Caco-2 (cell line): ENCODE results near the gene SEMA4B. TPM values are rescaled to one million over a fixed set of nuclear protein-coding genes. Genes with fewer than 3 reads are reported as not detected.

Experiments
- BruUV-seq: library from RNA; stranded (reverse); fragments of 400-500 nt; replicated peaks from 2 replicates; lab custom pipeline; 2021; lab: Mats Ljungman, UMichigan
- CTCF ChIA-PET: fragments of 300-600 bp; sonication (Branson Sonifier 250); formaldehyde crosslinking; loops from one replicate; lab custom pipeline; 2022; ENCODE audit warnings: antibody characterized with exemption; lab: Charles Lee
- POLR2A ChIA-PET: fragments of 300-600 bp; sonication (Branson Sonifier 250); formaldehyde crosslinking; loops from one replicate; lab custom pipeline; 2022; ENCODE audit warnings: antibody characterized with exemption; lab: Charles Lee
- DNase-seq, 2 experiments: peaks; one replicate each; pipeline versions ENCODE4 v3.0.0 to v3.0.0-alpha.2; 2020 to 2022
- H3K27me3 ChIP-seq: replicated peaks from 2 replicates; pipeline ENCODE4 v1.6.0; 2011; ENCODE audit warnings: low read length; ENCODE audit not compliant: control insufficient read depth, insufficient read depth
- H3K36me3 ChIP-seq: 2 replicates; pipeline ENCODE4 v1.5.1; 2011; ENCODE audit warnings: low read length; ENCODE audit not compliant: control insufficient read depth, insufficient read depth
- H3K4me1 ChIP-seq: fragments of 250-450 bp; sonication (Bioruptor Pico); 2 replicates; pipeline ENCODE4 v1.5.1; 2020; ENCODE audit warnings: mild to moderate bottlenecking
- H3K4me3 ChIP-seq: 2 replicates; pipeline ENCODE4 v1.5.1; 2011; ENCODE audit warnings: low read depth, mild to moderate bottlenecking, control low read depth, low read length
- H3K9me3 ChIP-seq: fragments of 250-450 bp; sonication (Bioruptor Pico); 2 replicates; pipeline ENCODE4 v1.5.1; 2020; ENCODE audit warnings: mild to moderate bottlenecking, moderate library complexity
- H3K27ac Mint-ChIP-seq: one replicate; pipeline ENCODE4 v1.8.0; 2022; ENCODE audit warnings: mixed read lengths; ENCODE audit not compliant: unreplicated experiment
- H3K27me3 Mint-ChIP-seq: one replicate; pipeline ENCODE4 v1.8.0; 2022; ENCODE audit warnings: mixed read lengths; ENCODE audit not compliant: insufficient read depth, unreplicated experiment
- H3K36me3 Mint-ChIP-seq: one replicate; pipeline ENCODE4 v1.8.0; 2022; ENCODE audit warnings: mild to moderate bottlenecking, mixed read lengths; ENCODE audit not compliant: insufficient read depth, unreplicated experiment
- H3K4me1 Mint-ChIP-seq: one replicate; pipeline ENCODE4 v1.8.0; 2022; ENCODE audit warnings: low read depth, mixed read lengths; ENCODE audit not compliant: unreplicated experiment
- H3K4me3 Mint-ChIP-seq: one replicate; pipeline ENCODE4 v1.8.0; 2022; ENCODE audit warnings: mild to moderate bottlenecking, moderate library complexity, mixed read lengths; ENCODE audit not compliant: unreplicated experiment
- H3K9me3 Mint-ChIP-seq: one replicate; pipeline ENCODE4 v1.8.0; 2022; ENCODE audit warnings: mixed read lengths; ENCODE audit not compliant: unreplicated experiment
- intact Hi-C: fragments of 100-400 bp; cut with micrococcal nuclease; formaldehyde crosslinking; loops from one replicate; pipeline ENCODE4 v1.10.0; 2022; ENCODE audit not compliant: unreplicated experiment
- total RNA-seq: library from RNA; stranded (reverse); gene quantifications from 2 replicates; pipeline ENCODE4 v1.2.3, GENCODE V29; 2022
- TF ChIP-seq, protein P1 (sequence below), 2 experiments: fragments of 200-600 bp in 1 of 2; IDR thresholded peaks; 1 replicate in 1 of 2; 2 replicates in 1 of 2; pipeline versions ENCODE4 v1.5.1 to v1.8.0; 2011 to 2022; ENCODE audit warnings: antibody characterized with exemption in 1 of 2, control low read depth in 1 of 2, inconsistent platforms in 1 of 2, low read depth in 1 of 2, low read length in 1 of 2, mild to moderate bottlenecking in 1 of 2, moderate library complexity in 1 of 2; ENCODE audit not compliant: insufficient read depth in 1 of 2, severe bottlenecking in 1 of 2, unreplicated experiment in 1 of 2

SEMA4B gene
- total RNA-seq, 1 experiment from 2014 or later, result 13.9 TPM

DNA sequence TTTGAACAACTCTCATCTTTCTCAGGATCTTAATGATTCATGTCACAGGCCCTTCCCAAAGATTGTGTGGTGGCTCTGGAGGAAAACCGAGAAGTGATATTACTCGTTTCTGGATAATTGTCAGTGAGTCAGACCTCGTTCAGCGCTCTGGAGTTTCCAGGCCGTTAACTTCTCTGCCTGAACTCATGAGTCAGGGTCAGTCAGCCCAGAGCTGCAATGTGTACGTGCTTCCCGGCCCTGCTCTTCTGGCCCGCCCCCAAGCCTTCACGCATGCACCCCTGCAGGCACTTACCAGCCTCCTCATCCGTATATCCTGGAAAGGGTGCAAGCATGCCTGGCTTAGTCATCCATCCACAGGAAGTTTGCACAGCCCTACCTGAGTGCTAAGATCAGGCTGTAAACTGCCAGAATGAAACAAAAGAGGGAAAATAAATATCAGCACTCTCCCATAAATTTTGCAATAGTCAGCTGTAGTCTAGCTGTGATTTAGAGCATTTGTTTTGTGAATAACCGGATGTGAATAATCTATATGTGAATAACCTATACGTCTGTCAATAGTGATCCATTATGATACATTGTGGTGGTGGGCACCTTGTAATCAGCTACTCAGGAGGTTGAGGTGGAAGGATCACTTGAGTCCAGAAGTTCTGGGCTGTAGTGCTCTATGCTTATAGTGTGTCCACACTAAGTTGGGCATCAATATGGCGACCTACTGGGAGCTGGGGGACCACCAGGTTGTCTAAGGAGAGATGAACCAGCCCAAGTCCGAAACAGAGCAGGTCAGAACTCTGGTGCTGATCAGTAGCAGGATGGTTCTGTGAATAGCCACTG lies 35.3 kb upstream of the SEMA4B start:
- BruUV-seq, result no TSS peak
- intact Hi-C loops, result no loop called here
- H3K4me1 ChIP-seq, result peaks cover 21% of the 10 kb centered on the region; the same call in 1 of the 2 replicates
- no peak overlapping the region for H3K4me3 ChIP-seq
- Mint-ChIP-seq H3K4me1 (no peaks in the 10 kb centered on the region), H3K27me3 (no peaks in the 10 kb centered on the region), H3K9me3 (no peaks in the 10 kb centered on the region), H3K27ac (peak overlapping the region; percentile 39), H3K36me3 (no peaks in the 10 kb centered on the region), H3K4me3 (peak overlapping the region; percentile 56)
- H3K27me3 ChIP-seq, result no peaks in the 10 kb centered on the region
- CTCF ChIA-PET, result interaction anchor here (1.0 kb wide), 1 partner anchor 14 kb away, joined by 3 read pairs; no protein-coding TSS in a partner anchor
- no peaks in the 10 kb centered on the region for H3K36me3 ChIP-seq
- H3K9me3 ChIP-seq, result no peaks in the 10 kb centered on the region
- DNase-seq, result peak; percentile 56 to 83
- TF ChIP-seq, protein P1, sequence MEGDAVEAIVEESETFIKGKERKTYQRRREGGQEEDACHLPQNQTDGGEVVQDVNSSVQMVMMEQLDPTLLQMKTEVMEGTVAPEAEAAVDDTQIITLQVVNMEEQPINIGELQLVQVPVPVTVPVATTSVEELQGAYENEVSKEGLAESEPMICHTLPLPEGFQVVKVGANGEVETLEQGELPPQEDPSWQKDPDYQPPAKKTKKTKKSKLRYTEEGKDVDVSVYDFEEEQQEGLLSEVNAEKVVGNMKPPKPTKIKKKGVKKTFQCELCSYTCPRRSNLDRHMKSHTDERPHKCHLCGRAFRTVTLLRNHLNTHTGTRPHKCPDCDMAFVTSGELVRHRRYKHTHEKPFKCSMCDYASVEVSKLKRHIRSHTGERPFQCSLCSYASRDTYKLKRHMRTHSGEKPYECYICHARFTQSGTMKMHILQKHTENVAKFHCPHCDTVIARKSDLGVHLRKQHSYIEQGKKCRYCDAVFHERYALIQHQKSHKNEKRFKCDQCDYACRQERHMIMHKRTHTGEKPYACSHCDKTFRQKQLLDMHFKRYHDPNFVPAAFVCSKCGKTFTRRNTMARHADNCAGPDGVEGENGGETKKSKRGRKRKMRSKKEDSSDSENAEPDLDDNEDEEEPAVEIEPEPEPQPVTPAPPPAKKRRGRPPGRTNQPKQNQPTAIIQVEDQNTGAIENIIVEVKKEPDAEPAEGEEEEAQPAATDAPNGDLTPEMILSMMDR (IDR thresholded peaks at IDR 0.05; ENCODE audit: insufficient read depth in 1 of 2, low read depth in 1 of 2, low read length in 1 of 2, severe bottlenecking in 1 of 2, unreplicated experiment in 1 of 2), result no peak
- POLR2A ChIA-PET, result no interaction called here

DNA sequence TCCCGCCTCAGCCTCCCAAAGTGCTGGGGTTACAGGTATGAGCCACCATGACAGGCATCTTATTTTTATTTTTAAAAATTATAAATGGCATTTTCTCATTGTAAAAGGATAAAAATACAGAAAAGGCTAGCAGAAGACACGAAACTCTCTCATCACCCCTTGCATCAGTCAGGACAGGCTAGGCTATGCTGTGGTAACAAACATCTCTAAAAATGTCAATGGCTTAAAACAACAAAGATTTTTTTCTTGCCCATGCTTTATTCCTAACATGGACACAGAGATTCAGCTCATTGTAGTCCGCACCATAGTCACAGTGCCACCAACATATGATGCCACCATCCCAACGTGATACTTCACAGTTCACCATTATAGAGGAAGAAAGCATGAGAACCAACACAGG lies 34.0 kb upstream of the SEMA4B start:
- H3K27ac Mint-ChIP-seq, result no peak overlapping the region
- DNase-seq, result no peak
- no peaks in the 10 kb centered on the region for H3K36me3 ChIP-seq
- no peaks in the 10 kb centered on the region for H3K9me3 Mint-ChIP-seq
- no peak overlapping the region for H3K4me3 Mint-ChIP-seq
- CTCF ChIA-PET, result interaction anchor here (0.5 kb wide), 1 partner anchor 25 kb away, joined by 3 read pairs; no protein-coding TSS in a partner anchor
- no peaks in the 10 kb centered on the region for H3K36me3 Mint-ChIP-seq
- POLR2A ChIA-PET, result no interaction called here
- peaks cover 12% of the 10 kb centered on the region; the same call in 1 of the 2 replicates for H3K4me1 ChIP-seq
- no TSS peak for BruUV-seq
- no peaks in the 10 kb centered on the region for H3K27me3 Mint-ChIP-seq
- H3K4me1 Mint-ChIP-seq, result no peaks in the 10 kb centered on the region
- H3K4me3 ChIP-seq, result no peak overlapping the region
- intact Hi-C loops, result no loop called here
- no peaks in the 10 kb centered on the region for H3K9me3 ChIP-seq
- H3K27me3 ChIP-seq, result no peaks in the 10 kb centered on the region
- TF ChIP-seq, protein P1 (IDR thresholded peaks at IDR 0.05; ENCODE audit: insufficient read depth in 1 of 2, low read depth in 1 of 2, low read length in 1 of 2, severe bottlenecking in 1 of 2, unreplicated experiment in 1 of 2), result no peak

DNA sequence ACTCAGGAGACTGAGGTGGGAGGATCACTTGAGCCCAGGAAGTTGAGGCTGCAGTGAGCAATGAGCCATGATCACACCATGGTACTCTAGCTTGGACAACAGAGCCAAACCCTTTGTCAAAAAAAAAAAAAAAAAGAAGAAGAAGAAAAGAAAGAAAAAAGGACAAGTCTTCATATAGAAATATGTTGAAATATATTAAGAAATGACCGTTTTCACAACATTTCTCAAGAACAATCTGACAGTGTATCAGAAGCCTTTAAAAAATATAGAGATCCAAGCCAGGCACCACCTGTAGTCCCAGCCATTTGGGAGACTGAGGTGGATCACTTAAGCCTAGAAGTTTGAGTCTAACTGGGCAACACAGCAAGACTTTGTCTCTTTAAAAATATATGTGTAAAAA lies 29.5 kb upstream of the SEMA4B start:
- intact Hi-C loops, result no loop called here
- TF ChIP-seq, protein P1 (IDR thresholded peaks at IDR 0.05; ENCODE audit: insufficient read depth in 1 of 2, low read depth in 1 of 2, low read length in 1 of 2, severe bottlenecking in 1 of 2, unreplicated experiment in 1 of 2), result no peak
- H3K27ac Mint-ChIP-seq, result no peak overlapping the region
- DNase-seq, result no peak
- Histone ChIP-seq H3K9me3 (no peaks in the 10 kb centered on the region), H3K36me3 (no peaks in the 10 kb centered on the region), H3K4me3 (no peak overlapping the region), H3K27me3 (no peaks in the 10 kb centered on the region), H3K4me1 (no peaks in the 10 kb centered on the region)
- ChIA-PET CTCF (interaction anchor here (0.5 kb wide), 1 partner anchor 62 kb away, joined by 3 read pairs; the partner anchor contains the start of gene CIB1), POLR2A (no interaction called here)
- no peak overlapping the region for H3K4me3 Mint-ChIP-seq
- no TSS peak for BruUV-seq
- no peaks in the 10 kb centered on the region for H3K4me1 Mint-ChIP-seq
- no peaks in the 10 kb centered on the region for H3K27me3 Mint-ChIP-seq
- no peaks in the 10 kb centered on the region for H3K9me3 Mint-ChIP-seq
- no peaks in the 10 kb centered on the region for H3K36me3 Mint-ChIP-seq
